ENCODE data around the gene SLC30A10.
"Not testable (repeated sequence)": the region's sequence is repeated elsewhere in the genome, so short reads cannot be mapped to it uniquely, and the experiment has no call there.

SLC30A10 gene

DNA sequence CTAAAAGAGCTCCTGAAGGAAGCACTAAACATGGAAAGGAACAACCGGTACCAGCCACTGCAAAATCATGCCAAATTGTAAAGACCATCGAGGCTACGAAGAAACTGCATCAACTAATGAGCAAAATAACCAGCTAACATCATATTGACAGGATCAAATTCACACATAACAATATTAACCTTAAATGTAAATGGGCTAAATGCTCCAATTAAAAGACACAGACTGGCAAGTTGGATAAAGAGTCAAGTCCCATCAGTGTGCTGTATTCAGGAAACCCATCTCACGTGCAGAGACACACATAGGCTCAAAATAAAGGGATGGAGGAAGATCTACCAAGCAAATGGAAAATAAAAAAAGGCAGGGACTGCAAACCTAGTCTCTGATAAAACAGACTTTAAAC lies 39.7 kb downstream of the SLC30A10 start:
- DNase-seq, result not testable (repeated sequence)

GRCh38 chr1:219885680-219886079 lies 42.7 kb downstream of the SLC30A10 start:
- no peak for DNase-seq

DNA sequence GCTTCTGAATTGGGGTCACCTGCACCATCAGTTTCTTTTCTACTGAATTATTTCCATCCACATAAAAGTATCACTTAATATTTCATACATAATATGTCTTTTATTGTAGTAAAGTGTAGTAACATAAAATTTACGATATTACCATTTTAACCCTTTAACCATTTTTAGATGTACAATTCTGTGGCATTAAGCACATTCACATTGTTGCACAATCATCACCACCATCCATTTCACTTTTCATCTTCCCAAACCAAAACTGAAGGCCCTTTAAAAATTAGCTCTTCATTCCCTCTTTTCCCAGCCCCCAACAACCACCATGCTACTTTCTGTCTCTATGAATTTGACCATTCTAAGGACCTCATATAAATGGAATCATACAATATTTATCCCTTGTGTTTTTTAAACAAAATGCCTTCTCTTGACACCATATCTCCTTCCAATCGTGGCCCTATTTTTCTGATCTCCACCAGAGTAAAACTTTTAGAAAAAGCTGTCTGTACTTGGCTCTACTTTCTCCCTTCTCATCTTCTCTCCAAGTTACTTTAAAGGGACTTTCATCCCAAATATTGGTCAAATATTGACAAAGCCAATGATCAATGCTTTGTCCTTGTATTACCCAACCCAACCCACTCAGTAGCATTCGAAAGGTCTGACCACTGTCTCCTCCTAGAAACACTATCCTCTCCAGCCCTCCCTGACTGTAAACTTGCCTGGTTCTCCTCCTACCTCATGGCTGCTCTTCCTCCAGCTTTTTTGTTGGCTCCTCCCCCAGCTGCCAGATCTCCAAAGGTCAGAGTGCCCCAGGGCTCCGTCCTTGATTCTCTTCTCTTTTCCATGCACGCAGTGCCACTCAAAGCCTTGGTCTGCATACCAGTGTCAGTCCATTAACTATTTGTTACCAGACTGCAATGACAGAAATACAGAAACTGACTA lies 44.7 kb downstream of the SLC30A10 start:
- DNase-seq, result no peak

- DNase-seq, result no peak
Observed at GRCh38 chr1:219882755-219883154, 45.6 kb downstream of the SLC30A10 start.

DNA sequence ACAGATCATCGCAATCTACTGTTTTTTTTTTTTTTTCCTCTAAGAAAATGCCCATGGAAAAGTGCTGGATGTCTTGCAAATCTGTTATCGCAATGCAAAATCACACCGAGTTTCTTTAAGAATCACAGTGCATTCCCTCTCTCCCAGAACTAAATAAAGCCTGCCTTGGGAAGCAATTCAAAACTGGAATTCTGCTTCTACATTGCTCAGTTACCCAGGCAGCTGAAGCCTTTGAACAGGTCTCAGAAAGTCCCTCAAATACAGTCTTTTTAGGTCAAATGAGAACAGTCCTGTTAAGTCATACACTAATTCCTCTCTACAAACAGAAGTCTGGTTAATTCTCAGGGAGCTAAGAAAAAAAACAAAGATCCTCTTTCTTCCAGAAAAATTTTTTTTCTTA lies 46.3 kb downstream of the SLC30A10 start:
- DNase-seq, result no peak

DNA sequence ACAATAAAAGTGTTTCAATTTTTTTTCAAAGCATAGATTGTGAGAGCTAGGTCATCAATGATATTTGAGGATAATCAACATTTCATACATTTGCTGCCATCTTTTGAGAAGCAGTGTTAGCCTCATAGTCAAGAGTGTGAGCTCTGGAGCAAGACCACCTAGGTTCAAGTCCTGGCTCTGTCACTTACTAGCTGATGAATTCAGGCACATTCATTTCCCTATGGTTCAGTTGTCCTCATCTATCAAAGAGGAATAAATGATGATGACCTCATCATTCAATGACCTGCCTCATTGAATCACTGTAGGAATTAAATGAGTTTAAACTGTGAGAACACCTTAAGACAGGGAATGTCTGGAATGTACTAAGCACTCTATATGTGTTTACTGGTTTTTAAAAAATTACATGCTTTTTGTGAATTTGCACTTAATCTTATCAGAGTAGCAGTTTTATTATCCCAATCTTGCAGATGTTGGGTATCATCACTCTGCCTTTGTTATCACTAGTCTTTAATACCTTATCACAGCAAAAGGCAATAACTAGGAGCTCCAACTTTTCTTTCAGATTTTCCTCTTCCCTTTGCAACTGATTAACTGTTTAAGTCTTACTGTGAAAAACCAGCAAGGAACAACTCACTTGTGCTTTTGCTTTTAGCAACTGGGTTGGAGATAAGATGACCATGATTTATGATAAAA lies 47.4 kb downstream of the SLC30A10 start:
- no peak for DNase-seq

GRCh38 chr1:219876798-219877209 lies 51.6 kb downstream of the SLC30A10 start:
- no peak for DNase-seq

GRCh38 chr1:219875860-219876259 lies 52.5 kb downstream of the SLC30A10 start:
- no peak for DNase-seq

- not testable (repeated sequence) for DNase-seq
Observed at GRCh38 chr1:219872538-219872937, 55.8 kb downstream of the SLC30A10 start.

DNA sequence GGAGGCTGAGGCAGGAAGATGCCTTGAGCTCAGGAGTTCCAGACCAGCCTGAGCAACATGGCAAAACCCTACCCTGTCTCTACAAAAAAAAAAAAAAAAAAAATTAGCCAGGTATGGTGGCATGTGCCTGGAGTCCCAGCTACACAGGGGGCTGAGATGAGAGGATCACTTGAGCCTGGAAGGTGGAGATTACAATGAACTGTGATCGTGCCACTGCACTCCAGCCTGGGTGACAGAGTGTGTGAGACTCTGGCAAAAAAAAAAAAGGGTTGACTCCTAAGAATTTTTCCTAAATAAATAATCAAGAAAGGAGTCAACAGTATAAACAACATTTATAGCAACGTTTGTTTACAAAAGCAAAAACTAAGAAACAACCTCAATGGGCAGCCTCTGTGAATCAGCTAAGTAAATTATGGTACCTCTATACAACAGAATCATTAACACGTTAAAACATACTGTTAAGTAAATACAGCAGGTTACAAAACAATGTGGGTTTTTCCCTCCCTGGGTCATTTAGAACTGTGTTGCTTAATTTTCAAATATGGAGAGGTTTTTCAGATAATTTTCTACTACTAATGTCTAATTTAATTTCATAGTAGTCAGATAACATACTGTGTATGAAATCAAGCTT lies 56.8 kb downstream of the SLC30A10 start:
- no peak for DNase-seq

DNA sequence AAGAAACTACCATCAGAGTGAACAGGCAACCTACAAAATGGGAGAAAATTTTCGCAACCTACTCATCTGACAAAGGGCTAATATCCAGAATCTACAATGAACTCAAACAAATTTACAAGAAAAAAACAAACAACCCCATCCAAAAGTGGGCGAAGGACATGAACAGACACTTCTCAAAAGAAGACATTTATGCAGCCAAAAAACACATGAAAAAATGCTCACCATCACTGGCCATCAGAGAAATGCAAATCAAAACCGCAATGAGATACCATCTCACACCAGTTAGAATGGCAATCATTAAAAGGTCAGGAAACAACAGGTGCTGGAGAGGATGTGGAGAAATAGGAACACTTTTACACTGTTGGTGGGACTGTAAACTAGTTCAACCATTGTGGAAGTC lies 59.7 kb downstream of the SLC30A10 start:
- DNase-seq, result not testable (repeated sequence)
